ENCODE data around the gene PACSIN1. TPM values are rescaled to one million over a fixed set of nuclear protein-coding genes. Genes with fewer than 3 reads are reported as not detected.

PACSIN1 gene
- total and polyA plus RNA-seq, 2 experiments from 2014 or later, result 0.05 to 0.37 TPM

- TF ChIP-seq, protein P1, sequence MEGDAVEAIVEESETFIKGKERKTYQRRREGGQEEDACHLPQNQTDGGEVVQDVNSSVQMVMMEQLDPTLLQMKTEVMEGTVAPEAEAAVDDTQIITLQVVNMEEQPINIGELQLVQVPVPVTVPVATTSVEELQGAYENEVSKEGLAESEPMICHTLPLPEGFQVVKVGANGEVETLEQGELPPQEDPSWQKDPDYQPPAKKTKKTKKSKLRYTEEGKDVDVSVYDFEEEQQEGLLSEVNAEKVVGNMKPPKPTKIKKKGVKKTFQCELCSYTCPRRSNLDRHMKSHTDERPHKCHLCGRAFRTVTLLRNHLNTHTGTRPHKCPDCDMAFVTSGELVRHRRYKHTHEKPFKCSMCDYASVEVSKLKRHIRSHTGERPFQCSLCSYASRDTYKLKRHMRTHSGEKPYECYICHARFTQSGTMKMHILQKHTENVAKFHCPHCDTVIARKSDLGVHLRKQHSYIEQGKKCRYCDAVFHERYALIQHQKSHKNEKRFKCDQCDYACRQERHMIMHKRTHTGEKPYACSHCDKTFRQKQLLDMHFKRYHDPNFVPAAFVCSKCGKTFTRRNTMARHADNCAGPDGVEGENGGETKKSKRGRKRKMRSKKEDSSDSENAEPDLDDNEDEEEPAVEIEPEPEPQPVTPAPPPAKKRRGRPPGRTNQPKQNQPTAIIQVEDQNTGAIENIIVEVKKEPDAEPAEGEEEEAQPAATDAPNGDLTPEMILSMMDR (IDR thresholded peaks at IDR 0.05; ENCODE audit: poor library complexity), result no peak
- TF ChIP-seq EZH2phosphoT487 (IDR thresholded peaks at IDR 0.05; ENCODE audit: low read depth, severe bottlenecking, unreplicated experiment) (no peak), EZH2 (IDR thresholded peaks at IDR 0.05; ENCODE audit: borderline replicate concordance) (no peak)
- Histone ChIP-seq H2AFZ (no peak overlapping the region), H3K27ac (no peak overlapping the region)
These were observed 89.5 kb downstream of the PACSIN1 start for GRCh38 chr6:34555328-34555727.

GRCh38 chr6:34556031-34556471 is 90.2 kb downstream of the PACSIN1 start, which contains the start of gene SPDEF:
TSS of gene SPDEF (minus strand) at chr6:34556329. CDS start at chr6:34544455, 11,874 bp downstream.
- Histone ChIP-seq H3K27me3 (no peaks in the 10 kb centered on the region), H3K9me2 (replicated peaks; ENCODE audit: insufficient read depth) (no peaks in the 10 kb centered on the region), H3K4me3 (no peak within 1 kb of the TSS), H3K4me1 (ENCODE audit: insufficient read depth) (no peaks in the 10 kb centered on the region), H2AFZ (no peak within 1 kb of the TSS), H3K36me3 (replicated peaks; ENCODE audit: insufficient read depth, low read depth) (no peaks in the 10 kb centered on the region), H3K27ac (no peak within 1 kb of the TSS), H3K79me2 (no peaks in the 10 kb centered on the region), H3K9me3 (ENCODE audit: low read depth) (no peaks in the 10 kb centered on the region), H3K4me2 (no peak within 1 kb of the TSS), H4K20me1 (ENCODE audit: insufficient read depth, poor library complexity, severe bottlenecking) (no peaks in the 10 kb centered on the region)
- DNase-seq (ENCODE audit: low spot score), result no peak
- 34% methylated on average over 6 of the region's 6 CpGs for WGBS (ENCODE audit: low lambda C conversion rate, missing lambda C conversion rate)
- TF ChIP-seq, protein P1 (IDR thresholded peaks at IDR 0.05; ENCODE audit: poor library complexity), result no peak
- no peak for TF ChIP-seq EZH2phosphoT487 (IDR thresholded peaks at IDR 0.05; ENCODE audit: low read depth, severe bottlenecking, unreplicated experiment)
- TF ChIP-seq EZH2 (IDR thresholded peaks at IDR 0.05; ENCODE audit: borderline replicate concordance), result no peak

More at GRCh38 chr6:34555328-34555727, 89.5 kb downstream of the PACSIN1 start:
- Histone ChIP-seq H3K36me3 (replicated peaks; ENCODE audit: insufficient read depth, low read depth) (no peaks in the 10 kb centered on the region), H3K9me2 (replicated peaks; ENCODE audit: insufficient read depth) (no peaks in the 10 kb centered on the region), H3K27me3 (no peaks in the 10 kb centered on the region), H3K4me1 (ENCODE audit: insufficient read depth) (no peaks in the 10 kb centered on the region), H3K4me3 (no peak overlapping the region), H3K79me2 (no peaks in the 10 kb centered on the region), H4K20me1 (ENCODE audit: insufficient read depth, poor library complexity, severe bottlenecking) (no peaks in the 10 kb centered on the region), H3K9me3 (ENCODE audit: low read depth) (no peaks in the 10 kb centered on the region), H3K4me2 (no peak overlapping the region)
- no peak for DNase-seq (ENCODE audit: low spot score)
- WGBS (ENCODE audit: low lambda C conversion rate, missing lambda C conversion rate), result 91% methylated on average over 8 of the region's 8 CpGs

- Histone ChIP-seq H3K4me2 (no peak overlapping the region), H3K79me2 (no peaks in the 10 kb centered on the region), H3K36me3 (replicated peaks; ENCODE audit: insufficient read depth, low read depth) (no peaks in the 10 kb centered on the region), H3K9me2 (replicated peaks; ENCODE audit: insufficient read depth) (no peaks in the 10 kb centered on the region), H3K9me3 (ENCODE audit: low read depth) (no peaks in the 10 kb centered on the region), H3K4me1 (ENCODE audit: insufficient read depth) (no peaks in the 10 kb centered on the region), H3K4me3 (no peak overlapping the region), H2AFZ (no peak overlapping the region), H4K20me1 (ENCODE audit: insufficient read depth, poor library complexity, severe bottlenecking) (no peaks in the 10 kb centered on the region), H3K27me3 (no peaks in the 10 kb centered on the region), H3K27ac (no peak overlapping the region)
- 86% methylated on average over 9 of the region's 9 CpGs for WGBS (ENCODE audit: low lambda C conversion rate, missing lambda C conversion rate)
- DNase-seq (ENCODE audit: low spot score), result no peak
- no peak for TF ChIP-seq EZH2 (IDR thresholded peaks at IDR 0.05; ENCODE audit: borderline replicate concordance)
- no peak for TF ChIP-seq EZH2phosphoT487 (IDR thresholded peaks at IDR 0.05; ENCODE audit: low read depth, severe bottlenecking, unreplicated experiment)
These were observed 90.6 kb downstream of the PACSIN1 start for GRCh38 chr6:34556493-34556892.

DNA sequence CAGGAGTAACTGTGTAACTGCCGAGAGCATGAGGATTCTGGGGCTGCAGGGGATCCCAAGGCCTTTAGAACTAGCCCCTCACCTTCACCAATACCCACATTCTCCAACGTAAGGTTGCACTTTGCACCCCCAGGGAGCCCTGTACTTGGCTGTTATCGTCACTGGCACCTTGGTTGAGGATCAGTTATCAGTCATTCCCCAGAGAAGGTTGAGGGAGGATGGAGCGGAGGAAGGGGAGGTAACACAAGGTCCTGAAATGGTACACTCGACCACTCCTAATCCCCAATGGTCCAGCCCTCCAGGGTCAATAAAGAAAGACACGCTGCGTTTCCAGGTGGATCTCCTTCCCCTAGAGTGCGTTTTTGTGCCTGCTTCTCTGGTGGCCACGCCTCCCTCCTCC is 91.4 kb downstream of the PACSIN1 start:
- Histone ChIP-seq H3K36me3 (replicated peaks; ENCODE audit: insufficient read depth, low read depth) (no peaks in the 10 kb centered on the region), H4K20me1 (ENCODE audit: insufficient read depth, poor library complexity, severe bottlenecking) (no peaks in the 10 kb centered on the region), H3K9me3 (ENCODE audit: low read depth) (no peaks in the 10 kb centered on the region), H3K4me3 (no peak overlapping the region), H2AFZ (no peak overlapping the region), H3K79me2 (no peaks in the 10 kb centered on the region), H3K4me1 (ENCODE audit: insufficient read depth) (no peaks in the 10 kb centered on the region), H3K4me2 (no peak overlapping the region), H3K27ac (no peak overlapping the region), H3K27me3 (no peaks in the 10 kb centered on the region), H3K9me2 (replicated peaks; ENCODE audit: insufficient read depth) (no peaks in the 10 kb centered on the region)
- 78% methylated on average over 9 of the region's 9 CpGs for WGBS (ENCODE audit: low lambda C conversion rate, missing lambda C conversion rate)
- TF ChIP-seq, protein P1 (IDR thresholded peaks at IDR 0.05; ENCODE audit: poor library complexity), result no peak
- no peak for TF ChIP-seq EZH2phosphoT487 (IDR thresholded peaks at IDR 0.05; ENCODE audit: low read depth, severe bottlenecking, unreplicated experiment)
- TF ChIP-seq EZH2 (IDR thresholded peaks at IDR 0.05; ENCODE audit: borderline replicate concordance), result no peak
- DNase-seq (ENCODE audit: low spot score), result no peak

All from hepatocyte (in vitro differentiated cells).